Measurements from ENCODE around the gene DUSP5. TPM values are rescaled to one million over a fixed set of nuclear protein-coding genes. Genes with fewer than 3 reads are reported as not detected.

The DUSP5 gene
- total and polyA plus RNA-seq, 10 of the 15 experiments (the other 5 are each of a cell fraction or from before 2014, with no cell fraction given) = 2.1 to 95.9 (median 23.4) TPM

DNA sequence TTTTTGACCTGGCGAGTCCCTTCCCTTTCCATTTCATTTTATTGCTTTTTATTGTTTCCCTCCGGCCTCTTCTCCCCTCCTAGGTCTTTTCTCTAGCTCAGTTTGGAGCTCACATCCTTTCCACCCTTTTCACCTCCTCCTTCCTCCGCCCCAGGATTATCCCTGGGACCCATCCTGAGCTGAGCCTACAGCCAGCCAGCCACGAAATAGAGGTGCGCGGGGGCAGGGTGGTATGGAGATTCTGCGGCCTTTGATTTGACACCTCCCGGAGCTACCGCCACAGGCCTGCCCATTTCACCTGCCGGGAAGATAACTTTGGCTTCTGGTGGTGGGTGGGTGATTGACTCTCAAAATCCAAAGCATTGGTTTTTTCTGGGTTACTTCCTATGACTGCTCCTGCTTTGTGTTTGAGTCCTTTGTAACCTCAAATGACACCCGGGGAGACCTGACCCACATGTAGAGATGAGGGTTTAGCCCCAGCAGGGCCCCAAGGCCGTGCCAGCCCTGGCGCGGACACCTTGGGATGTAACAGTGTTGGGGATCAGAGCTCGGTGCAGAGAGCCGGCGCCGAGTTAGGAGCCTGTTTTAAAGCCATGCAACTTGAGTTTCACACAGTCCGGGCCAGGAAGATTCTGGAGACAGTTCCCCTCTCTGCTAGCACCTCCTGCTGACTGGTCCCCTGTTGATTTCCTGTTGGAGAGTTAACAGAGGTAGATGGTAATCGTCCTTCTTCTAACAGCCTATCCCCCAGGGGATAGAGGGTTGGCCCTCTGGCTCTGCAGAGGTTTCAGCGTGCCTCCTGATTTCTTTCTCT lies 1.5 kb downstream of the DUSP5 start:
- Histone ChIP-seq H3K4me2 (ENCODE audit: control insufficient read depth, insufficient read depth) (peak overlapping the region; percentile 97), H3K27ac (ENCODE audit: control insufficient read depth, insufficient read depth) (peak overlapping the region; percentile 91), H3K4me3 (peak overlapping the region; percentile 95), H4K20me1 (ENCODE audit: control insufficient read depth, insufficient read depth) (peaks cover 4% of the 10 kb centered on the region; the same call in 1 of the 2 replicates), H3K36me3 (ENCODE audit: control insufficient read depth in 2 of 2, insufficient read depth in 2 of 2, low read length in 1 of 2) (no peaks in the 10 kb centered on the region), H2AFZ (ENCODE audit: control insufficient read depth, low read depth, low read length) (peak overlapping the region; percentile 8; the same call in 1 of the 2 replicates), H3K4me1 (ENCODE audit: control insufficient read depth, insufficient read depth, low read length) (peaks cover 39% of the 10 kb centered on the region), H3K9ac (ENCODE audit: control insufficient read depth, insufficient read depth, low read length) (peak overlapping the region; percentile 96), H3K27me3 (replicated peaks in 1 of 2; ENCODE audit: control insufficient read depth in 2 of 2, insufficient read depth in 2 of 2, low read length in 1 of 2) (no peaks in the 10 kb centered on the region), H3K9me3 (replicated peaks; ENCODE audit: control insufficient read depth, insufficient read depth, low read length) (no peaks in the 10 kb centered on the region), H3K79me2 (ENCODE audit: control insufficient read depth, insufficient read depth, low read length) (peaks cover 73% of the 10 kb centered on the region)
- DNase-seq (ENCODE audit: low read depth, low spot score) = peak; percentile 72
- 3% methylated on average over 21 of the region's 21 CpGs for WGBS (ENCODE audit: insufficient coverage, insufficient replicate concordance, low lambda C conversion rate, missing lambda C conversion rate)
- in situ Hi-C loops (cut with MboI) (no loop called here), intact Hi-C loops (cut with micrococcal nuclease; ENCODE audit: unreplicated experiment) (loop anchor here (1.0 to 5.0 kb wide), 4 partner anchors 37 to 273 kb away; no protein-coding TSS in a partner anchor)
- peak; percentile 57 for FAIRE-seq
- peak; percentile 22 for ATAC-seq
- no TSS peak for BruUV-seq (replicated peaks)
- ChIA-PET SMC1A (ENCODE audit: uncharacterized antibody, unreplicated experiment) (interaction anchor here (0.8 to 14.7 kb wide), 24 partner anchors 22 to 542 kb away, joined by 3 to 261 read pairs (median 6); partner anchors contain the start of gene SMNDC1), RAD21 (ENCODE audit: unreplicated experiment) (interaction anchor here (0.6 to 11.3 kb wide), 35 partner anchors 14 to 432 kb away, joined by 3 to 325 read pairs (median 4); partner anchors contain the start of gene SMNDC1), POLR2A (interaction anchor here (0.7 to 7.8 kb wide), 21 partner anchors 30 to 194 kb away, joined by 3 to 102 read pairs (median 4); partner anchors contain the start of gene SMNDC1), CTCF (interaction anchor here (0.6 to 16.7 kb wide), 27 partner anchors 8 to 291 kb away, joined by 3 to 251 read pairs (median 4); partner anchors contain the start of gene SMNDC1)
- no peak; the same call in 1 of the 2 replicates for TF ChIP-seq LARP7 (IDR thresholded peaks at IDR 0.05)
- peak; percentile 97 for TF ChIP-seq MEF2B (IDR thresholded peaks at IDR 0.05; ENCODE audit: partially characterized antibody, poor library complexity, severe bottlenecking)
- TF ChIP-seq, protein P1, sequence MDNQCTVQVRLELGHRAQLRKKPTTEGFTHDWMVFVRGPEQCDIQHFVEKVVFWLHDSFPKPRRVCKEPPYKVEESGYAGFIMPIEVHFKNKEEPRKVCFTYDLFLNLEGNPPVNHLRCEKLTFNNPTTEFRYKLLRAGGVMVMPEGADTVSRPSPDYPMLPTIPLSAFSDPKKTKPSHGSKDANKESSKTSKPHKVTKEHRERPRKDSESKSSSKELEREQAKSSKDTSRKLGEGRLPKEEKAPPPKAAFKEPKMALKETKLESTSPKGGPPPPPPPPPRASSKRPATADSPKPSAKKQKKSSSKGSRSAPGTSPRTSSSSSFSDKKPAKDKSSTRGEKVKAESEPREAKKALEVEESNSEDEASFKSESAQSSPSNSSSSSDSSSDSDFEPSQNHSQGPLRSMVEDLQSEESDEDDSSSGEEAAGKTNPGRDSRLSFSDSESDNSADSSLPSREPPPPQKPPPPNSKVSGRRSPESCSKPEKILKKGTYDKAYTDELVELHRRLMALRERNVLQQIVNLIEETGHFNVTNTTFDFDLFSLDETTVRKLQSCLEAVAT (IDR thresholded peaks at IDR 0.05) = peak; percentile 96
- TF ChIP-seq BRCA1 (IDR thresholded peaks at IDR 0.05; ENCODE audit: low read depth, low read length) = no peak
- no peak for TF ChIP-seq FOS (IDR thresholded peaks at IDR 0.05; ENCODE audit: borderline replicate concordance, extremely low read depth, insufficient read length)
- TF ChIP-seq RAD21 (IDR thresholded peaks at IDR 0.05; ENCODE audit: insufficient read depth, low read depth, low read length) = peak; percentile 77
- peak; percentile 73; the same call in 2 of the 3 replicates for TF ChIP-seq POU2F2 (IDR thresholded peaks at IDR 0.05; ENCODE audit: borderline replicate concordance, low read depth, low read length)
- TF ChIP-seq ATF7 (IDR thresholded peaks at IDR 0.05; ENCODE audit: low read depth) = 0 out of 2 replicates have a peak, but pooled peaks have one; percentile 35
- TF ChIP-seq NR2C2 (IDR thresholded peaks at IDR 0.05; ENCODE audit: borderline replicate concordance, control insufficient read depth, insufficient read length, low read depth) = no peak
- TF ChIP-seq, protein P2, sequence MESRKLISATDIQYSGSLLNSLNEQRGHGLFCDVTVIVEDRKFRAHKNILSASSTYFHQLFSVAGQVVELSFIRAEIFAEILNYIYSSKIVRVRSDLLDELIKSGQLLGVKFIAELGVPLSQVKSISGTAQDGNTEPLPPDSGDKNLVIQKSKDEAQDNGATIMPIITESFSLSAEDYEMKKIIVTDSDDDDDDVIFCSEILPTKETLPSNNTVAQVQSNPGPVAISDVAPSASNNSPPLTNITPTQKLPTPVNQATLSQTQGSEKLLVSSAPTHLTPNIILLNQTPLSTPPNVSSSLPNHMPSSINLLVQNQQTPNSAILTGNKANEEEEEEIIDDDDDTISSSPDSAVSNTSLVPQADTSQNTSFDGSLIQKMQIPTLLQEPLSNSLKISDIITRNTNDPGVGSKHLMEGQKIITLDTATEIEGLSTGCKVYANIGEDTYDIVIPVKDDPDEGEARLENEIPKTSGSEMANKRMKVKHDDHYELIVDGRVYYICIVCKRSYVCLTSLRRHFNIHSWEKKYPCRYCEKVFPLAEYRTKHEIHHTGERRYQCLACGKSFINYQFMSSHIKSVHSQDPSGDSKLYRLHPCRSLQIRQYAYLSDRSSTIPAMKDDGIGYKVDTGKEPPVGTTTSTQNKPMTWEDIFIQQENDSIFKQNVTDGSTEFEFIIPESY (IDR thresholded peaks at IDR 0.05) = no peak
- TF ChIP-seq SMC3 (IDR thresholded peaks at IDR 0.05; ENCODE audit: borderline replicate concordance, low read length) = peak; percentile 66; the same call in 1 of the 2 replicates
- peak; percentile 72 for TF ChIP-seq POLR2A (IDR thresholded peaks at IDR 0.05; ENCODE audit: low read depth, low read length)
- peak; percentile 56; the same call in 1 of the 2 replicates for TF ChIP-seq TBL1XR1 (IDR thresholded peaks at IDR 0.05; ENCODE audit: low read depth, low read length)
- TF ChIP-seq, protein P3, sequence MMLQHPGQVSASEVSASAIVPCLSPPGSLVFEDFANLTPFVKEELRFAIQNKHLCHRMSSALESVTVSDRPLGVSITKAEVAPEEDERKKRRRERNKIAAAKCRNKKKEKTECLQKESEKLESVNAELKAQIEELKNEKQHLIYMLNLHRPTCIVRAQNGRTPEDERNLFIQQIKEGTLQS (IDR thresholded peaks at IDR 0.05; ENCODE audit: borderline replicate concordance, extremely low read depth, low read depth, low read length) = no peak
- TF ChIP-seq ZNF622 (IDR thresholded peaks at IDR 0.05) = no peak
- peak; percentile 13; the same call in 1 of the 2 replicates for TF ChIP-seq NBN (IDR thresholded peaks at IDR 0.05)
